Heart right ventricle (tissue), 16 donors: ENCODE data around the gene LST1. TPM values are rescaled to one million over a fixed set of nuclear protein-coding genes. Genes with fewer than 3 reads are reported as not detected.

Experiments used
- ATAC-seq, 8 donors: fragments of 200-7000 bp; cut with Tn5 transposase; one replicate each; pipeline ENCODE4 v1.9.1; 2020; ENCODE audit warnings: mild to moderate bottlenecking in 8 of 8, moderate library complexity in 8 of 8, moderate number of reproducible peaks in 1 of 8
- DNase-seq, 2 donors: peaks; one replicate each; pipeline ENCODE4 v3.0.0-alpha.2; 2020
- H3K27ac ChIP-seq, 10 donors: fragments of 200-600 bp; sonication (generic) in 2 of 10; one replicate each; pipeline versions ENCODE4 v1.5.0 to v1.8.0; 2020 to 2022; ENCODE audit warnings: mild to moderate bottlenecking in 3 of 10
- H3K27me3 ChIP-seq, 7 donors: fragments of 200-600 bp; one replicate each; pipeline ENCODE4 v1.8.0; 2021 to 2022; ENCODE audit warnings: mild to moderate bottlenecking in 2 of 7
- H3K36me3 ChIP-seq, 9 donors: fragments of 200-600 bp; sonication (generic) in 1 of 9; one replicate each; pipeline versions ENCODE4 v1.5.0 to v1.8.0; 2020 to 2022; ENCODE audit warnings: mild to moderate bottlenecking in 2 of 9
- H3K4me1 ChIP-seq, 9 donors: fragments of 200-600 bp; sonication (generic) in 1 of 9; one replicate each; pipeline versions ENCODE4 v1.5.0 to v1.8.0; 2020 to 2022; ENCODE audit warnings: mild to moderate bottlenecking in 4 of 9
- H3K4me3 ChIP-seq, 10 donors: fragments of 200-600 bp; sonication (generic) in 2 of 10; one replicate each; pipeline versions ENCODE4 v1.5.0 to v1.8.0; 2020 to 2022; ENCODE audit warnings: mild to moderate bottlenecking in 7 of 10, moderate library complexity in 2 of 10
- H3K9me3 ChIP-seq, 11 donors: fragments of 200-600 bp in 10 of 11; sonication (generic) in 2 of 11; one replicate each; pipeline versions ENCODE4 v1.5.0 to v1.8.0; 2013 to 2022; ENCODE audit warnings: mild to moderate bottlenecking in 2 of 11, control low read depth in 1 of 11, moderate library complexity in 1 of 11
- CTCF ChIP-seq, 9 donors: fragments of 200-600 bp; sonication (generic) in 2 of 9; IDR thresholded peaks; one replicate each; pipeline versions ENCODE4 v1.5.0 to v1.8.0; 2021 to 2022; ENCODE audit warnings: antibody characterized with exemption in 9 of 9, mild to moderate bottlenecking in 5 of 9, moderate library complexity in 1 of 9
- WGBS, 2 donors: extraction: QIAGEN DNeasy Blood & Tissue Kit; methylation state at CpG; one replicate each; pipeline ENCODE4 v1.1.7; 2013; ENCODE audit warnings: inconsistent platforms in 1 of 2; 5-methylcytosine and 5-hydroxymethylcytosine counted together
- intact Hi-C, 10 donors: fragments of 100-400 bp; cut with DNase I; formaldehyde crosslinking; loops; one replicate each; pipeline versions ENCODE4 v1.11.1 to v1.14.2; 2022
- polyA plus RNA-seq, 2 donors: library from polyadenylated mRNA; stranded (reverse); fragments of 200-250 nt; gene quantifications; one replicate each; pipeline ENCODE4 v1.2.3, GENCODE V29; 2013
- total RNA-seq, 10 donors: library from RNA; stranded (reverse); fragmentation: NEBNext Ultra II Directional in 3 of 10; extraction: Animal tissue kit (Norgen Biotek cat#: 25700) in 3 of 10; gene quantifications; one replicate each; pipeline versions ENCODE4 v1.2.1 to v1.2.4, GENCODE V29; 2021 to 2023
- donor health status: Arrhythmogenic right ventricular cardiomyopathy.
- donor health status: ischemic (EF 13 %, LVEDD 7.1; RV severe dilation, severe dysfunction).
- donor health status: healthy with polysubstance abuse.
- donor health status: DM: no; HTN: yes; CAD: no.
- donor health status: DM: no; HTN: no; CAD: no.
- donor health status: ischemic (EF 25% LVEDD 6.9; RV normal size, moderate dysfunction).
- donor health status: ischemic (EF 25% LVEDD 5.7; RV mildly dilated, moderate dysfunction).
- donor health status: healthy.
- donor health status: DM: yes; HTN: yes; CAD: no.
- donor health status: Ischemic cardiomyopathy.
- donor health status: ischemic (EF 35%, LVEDD 5.7; RV mildly dilated, moderate dysfunction).
- donor health status: nonischemic (EF 11% LVEDD 7.7; RV severe dilation, severe dysfunction).
- donor health status: DM: yes; HTN: yes; CAD: no.
- donor health status: PGD.
- donor health status: ischemic (EF 29% LVEDD 5.4; RV normal size, mild dysfunction).
- donor health status: nonischemic (EF 23%, LVEDD 6.1; RV moderate dilation, normal function).

Gene LST1
- total and polyA plus RNA-seq, 12 donors, result 2.6 to 35.6 (median 5.1) TPM

GRCh38 chr6:31592396-31592771 is 6.3 kb downstream of the LST1 start:
- Histone ChIP-seq H3K4me3 (peak overlapping the region in 1 of 10 donors; percentile 7), H3K27me3 (peaks cover 0 to 5% (median 0%) of the 10 kb centered on the region in 7 donors), H3K27ac (peak overlapping the region in 1 of 10 donors; percentile 44), H3K9me3 (no peaks in the 10 kb centered on the region), H3K36me3 (peaks cover 0 to 8% (median 0%) of the 10 kb centered on the region in 9 donors), H3K4me1 (peaks cover 0 to 22% (median 3%) of the 10 kb centered on the region in 9 donors)
- TF ChIP-seq CTCF (IDR thresholded peaks at IDR 0.05), result no peak
- intact Hi-C loops, result no loop called here
- WGBS, 2 donors, result 90 to 92% methylated on average over 7 of the region's 7 CpGs
- ATAC-seq (no peak), DNase-seq (no peak)

GRCh38 chr6:31597006-31597405 is 10.9 kb downstream of the LST1 start:
- DNase-seq, result no peak
- Histone ChIP-seq H3K9me3 (no peaks in the 10 kb centered on the region), H3K4me1 (peaks cover 0 to 10% (median 0%) of the 10 kb centered on the region in 9 donors), H3K27me3 (no peaks in the 10 kb centered on the region), H3K36me3 (no peaks in the 10 kb centered on the region), H3K4me3 (no peak overlapping the region), H3K27ac (no peak overlapping the region)
- intact Hi-C loops, result loop anchor here in 6 of 10 donors (2.0 to 5.0 kb wide), 4 partner anchors 16 to 105 kb away; partner anchors contain the start of genes ATP6V1G2 (in 2 of the 6), MICB (in 2 of the 6) and NFKBIL1 (in 2 of the 6)
- WGBS, 2 donors, result 24 to 31% methylated on average over 2 of the region's 2 CpGs
- ATAC-seq, result peak in 6 of 8 donors; percentile 43 to 71 (median 60)
- peak in 7 of 9 donors; percentile 26 to 53 (median 46) for TF ChIP-seq CTCF (IDR thresholded peaks at IDR 0.05)

- Histone ChIP-seq H3K9me3 (no peaks in the 10 kb centered on the region), H3K4me3 (no peak overlapping the region), H3K36me3 (no peaks in the 10 kb centered on the region), H3K27ac (no peak overlapping the region), H3K4me1 (no peaks in the 10 kb centered on the region), H3K27me3 (no peaks in the 10 kb centered on the region)
- ATAC-seq (no peak), DNase-seq (no peak)
- TF ChIP-seq CTCF (IDR thresholded peaks at IDR 0.05), result no peak
- 88 to 93% methylated on average over 1 of the region's 1 CpG for WGBS, 2 donors
- intact Hi-C loops, result no loop called here
These were observed 21.2 kb downstream of the LST1 start for GRCh38 chr6:31607317-31607716.

- H3K9me3 ChIP-seq, result no peaks in the 10 kb centered on the region
- H3K4me3 ChIP-seq, result no peak overlapping the region
- intact Hi-C loops, result no loop called here
- peaks cover 0 to 7% (median 0%) of the 10 kb centered on the region in 9 donors for H3K4me1 ChIP-seq
- DNase-seq, result no peak
- TF ChIP-seq CTCF (IDR thresholded peaks at IDR 0.05), result no peak
- no peaks in the 10 kb centered on the region for H3K36me3 ChIP-seq
- no peak for ATAC-seq
- no peaks in the 10 kb centered on the region for H3K27me3 ChIP-seq
- 72 to 76% methylated on average over 8 of the region's 8 CpGs for WGBS, 2 donors
- no peak overlapping the region for H3K27ac ChIP-seq
These were observed 23.7 kb downstream of the LST1 start for GRCh38 chr6:31609519-31610406.
